ENCODE data around the gene DDO.

DDO gene

DNA sequence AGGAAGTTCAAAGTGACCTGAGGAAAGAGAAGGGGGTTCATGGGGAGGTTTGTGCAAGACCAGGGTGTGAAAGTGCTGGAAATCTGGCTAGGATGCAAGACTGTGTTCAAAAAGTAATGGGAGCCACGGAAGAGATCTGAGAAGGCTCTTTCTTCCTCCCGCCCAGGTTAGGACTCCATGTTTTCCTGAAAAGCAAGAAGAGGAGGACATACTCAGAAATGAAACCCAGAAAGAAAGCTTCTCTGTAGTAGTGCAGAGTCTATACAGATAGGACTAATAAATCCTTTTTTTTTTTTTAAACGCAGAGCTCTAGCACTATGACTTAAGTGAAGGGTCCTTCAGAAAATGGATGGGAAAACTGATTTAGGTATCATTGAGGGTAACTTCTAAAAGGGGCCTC lies 3.2 kb upstream of the DDO start:
- Histone ChIP-seq H3K4me3 (ENCODE audit: low read length) (no peak overlapping the region), H3K9me3 (ENCODE audit: control insufficient read depth, low read length) (no peaks in the 10 kb centered on the region), H3K27me3 (replicated peaks; ENCODE audit: control insufficient read depth, insufficient read depth, low read length) (peaks cover 2% of the 10 kb centered on the region), H3K36me3 (ENCODE audit: control insufficient read depth, insufficient read depth, low read length, severe bottlenecking) (no peaks in the 10 kb centered on the region), H3K9ac (ENCODE audit: low read length) (no peak overlapping the region), H3K4me1 (ENCODE audit: control insufficient read depth, insufficient read depth, low read length) (peaks cover 24% of the 10 kb centered on the region)
- DNase-seq (ENCODE audit: low read depth), result no peak

DNA sequence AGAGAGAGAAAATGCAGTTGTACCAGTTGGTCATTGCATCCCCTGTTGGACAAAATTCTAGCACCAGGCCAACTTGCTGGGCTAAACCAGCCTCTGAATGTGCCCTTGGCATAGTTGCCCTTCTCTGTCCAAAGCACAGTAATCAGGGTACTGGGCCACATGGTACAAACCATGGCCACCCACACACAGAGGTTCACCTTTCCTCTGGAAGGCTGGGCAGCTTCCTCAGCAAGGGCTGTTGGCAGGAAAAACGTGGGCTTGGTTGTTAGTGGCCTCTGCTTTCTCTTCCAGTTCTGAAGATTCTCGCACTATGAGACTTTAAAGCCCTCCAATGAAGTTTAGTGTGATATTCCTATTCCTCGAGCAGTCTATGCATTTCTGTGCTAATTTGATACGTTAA lies 706 bp downstream of the DDO start:
- Histone ChIP-seq H3K4me3 (ENCODE audit: low read length) (peak overlapping the region; percentile 71), H3K4me1 (ENCODE audit: control insufficient read depth, insufficient read depth, low read length) (peaks cover 24% of the 10 kb centered on the region), H3K27me3 (replicated peaks; ENCODE audit: control insufficient read depth, insufficient read depth, low read length) (no peaks in the 10 kb centered on the region), H3K9ac (ENCODE audit: low read length) (peak overlapping the region; percentile 76), H3K36me3 (ENCODE audit: control insufficient read depth, insufficient read depth, low read length, severe bottlenecking) (no peaks in the 10 kb centered on the region), H3K9me3 (ENCODE audit: control insufficient read depth, low read length) (no peaks in the 10 kb centered on the region)
- DNase-seq (ENCODE audit: low read depth), result no peak

DNA sequence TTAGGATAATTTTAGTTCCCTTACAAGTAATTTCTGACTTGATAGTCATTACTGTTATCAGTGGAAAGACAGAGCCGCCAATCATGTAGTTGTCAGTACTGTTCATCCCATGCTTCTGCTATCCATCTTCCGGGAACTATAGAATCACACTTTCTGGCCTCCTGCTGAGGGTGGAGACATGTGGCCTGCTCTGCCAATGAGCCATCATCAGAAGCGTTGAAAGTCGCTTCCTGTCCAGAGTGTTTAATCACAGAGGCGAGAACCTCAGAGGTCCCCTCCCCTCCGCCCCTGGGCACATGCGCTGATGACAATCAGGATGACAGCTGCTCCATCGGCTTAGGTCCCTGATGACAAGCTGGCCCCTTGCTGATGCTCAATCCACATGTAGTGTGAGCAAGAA lies 3.0 kb downstream of the DDO start:
- Histone ChIP-seq H3K4me3 (ENCODE audit: low read length) (no peak overlapping the region), H3K36me3 (ENCODE audit: control insufficient read depth, insufficient read depth, low read length, severe bottlenecking) (no peaks in the 10 kb centered on the region), H3K4me1 (ENCODE audit: control insufficient read depth, insufficient read depth, low read length) (peaks cover 24% of the 10 kb centered on the region), H3K9me3 (ENCODE audit: control insufficient read depth, low read length) (no peaks in the 10 kb centered on the region), H3K9ac (ENCODE audit: low read length) (no peak overlapping the region), H3K27me3 (replicated peaks; ENCODE audit: control insufficient read depth, insufficient read depth, low read length) (no peaks in the 10 kb centered on the region)
- DNase-seq (ENCODE audit: low read depth), result no peak

DNA sequence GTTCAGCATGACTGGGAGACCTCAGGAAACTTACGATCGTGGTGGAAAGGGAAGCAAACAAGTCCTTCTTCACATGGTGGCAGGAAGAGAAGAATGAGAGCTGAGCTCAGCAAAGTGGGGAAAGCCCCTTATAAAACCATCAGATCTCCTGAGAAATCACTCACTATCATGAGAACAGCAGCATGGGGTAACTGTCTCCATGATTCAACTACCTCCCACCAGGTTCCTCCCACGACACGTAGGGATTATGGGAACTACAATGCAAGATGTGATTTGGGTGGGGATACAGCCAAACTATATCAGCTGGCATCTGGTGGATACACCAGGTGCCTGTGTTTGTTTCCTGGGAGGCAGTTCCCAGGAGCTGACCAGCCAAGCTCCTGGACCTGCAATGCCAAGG lies 4.9 kb downstream of the DDO start:
- no peaks in the 10 kb centered on the region for H3K36me3 ChIP-seq (ENCODE audit: control insufficient read depth, insufficient read depth, low read length, severe bottlenecking)
- no peak overlapping the region for H3K9ac ChIP-seq (ENCODE audit: low read length)
- H3K4me3 ChIP-seq (ENCODE audit: low read length), result no peak overlapping the region
- DNase-seq (ENCODE audit: low read depth), result no peak
- H3K4me1 ChIP-seq (ENCODE audit: control insufficient read depth, insufficient read depth, low read length), result peaks cover 17% of the 10 kb centered on the region
- H3K27me3 ChIP-seq (replicated peaks; ENCODE audit: control insufficient read depth, insufficient read depth, low read length), result no peaks in the 10 kb centered on the region
- H3K9me3 ChIP-seq (ENCODE audit: control insufficient read depth, low read length), result no peaks in the 10 kb centered on the region

DNA sequence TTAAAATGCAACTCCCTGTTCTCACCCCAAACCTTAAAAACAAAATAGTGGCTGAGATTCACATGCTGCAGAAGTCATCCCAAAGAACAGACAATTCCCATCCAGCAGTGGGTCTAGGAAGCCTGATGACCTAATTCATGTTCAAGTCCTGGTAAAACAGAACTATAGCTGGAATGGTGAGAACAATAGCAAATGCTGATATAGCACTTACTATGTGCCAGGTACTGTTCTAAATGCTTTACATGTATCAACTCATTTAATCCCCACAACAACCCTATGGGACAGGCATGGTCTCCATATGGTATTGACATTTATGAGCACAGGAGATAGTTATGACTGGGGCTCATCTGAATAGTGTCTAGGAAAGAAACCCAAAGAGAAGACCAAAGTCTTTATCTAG lies 5.6 kb downstream of the DDO start:
- Histone ChIP-seq H3K36me3 (ENCODE audit: control insufficient read depth, insufficient read depth, low read length, severe bottlenecking) (no peaks in the 10 kb centered on the region), H3K27me3 (replicated peaks; ENCODE audit: control insufficient read depth, insufficient read depth, low read length) (no peaks in the 10 kb centered on the region), H3K9ac (ENCODE audit: low read length) (no peak overlapping the region), H3K4me3 (ENCODE audit: low read length) (no peak overlapping the region), H3K4me1 (ENCODE audit: control insufficient read depth, insufficient read depth, low read length) (peaks cover 9% of the 10 kb centered on the region), H3K9me3 (ENCODE audit: control insufficient read depth, low read length) (no peaks in the 10 kb centered on the region)
- no peak for DNase-seq (ENCODE audit: low read depth)

DNA sequence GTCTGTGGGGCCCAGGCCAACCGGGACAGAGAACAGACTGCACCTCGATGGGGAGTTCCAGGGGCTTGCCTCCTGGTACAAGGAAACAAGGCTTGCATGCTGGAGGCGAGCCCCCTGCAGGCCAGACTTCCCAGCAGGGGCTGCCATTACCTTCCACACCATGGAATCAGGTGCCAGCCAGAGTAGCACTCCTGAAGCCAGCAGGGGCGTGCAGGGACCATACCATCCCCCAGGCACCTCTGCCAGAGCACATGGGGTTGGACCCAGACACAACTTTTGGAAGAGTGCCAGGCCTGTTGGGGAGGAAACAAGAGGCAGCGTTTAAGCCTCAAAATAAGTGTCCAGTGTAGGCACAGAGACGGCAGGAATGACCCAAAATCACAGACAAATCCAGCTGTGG lies 6.5 kb downstream of the DDO start:
- no peak for DNase-seq (ENCODE audit: low read depth)
- no peaks in the 10 kb centered on the region for H3K36me3 ChIP-seq (ENCODE audit: control insufficient read depth, insufficient read depth, low read length, severe bottlenecking)
- H3K4me1 ChIP-seq (ENCODE audit: control insufficient read depth, insufficient read depth, low read length), result peaks cover 3% of the 10 kb centered on the region
- H3K4me3 ChIP-seq (ENCODE audit: low read length), result no peak overlapping the region
- no peak overlapping the region for H3K9ac ChIP-seq (ENCODE audit: low read length)
- no peaks in the 10 kb centered on the region for H3K27me3 ChIP-seq (replicated peaks; ENCODE audit: control insufficient read depth, insufficient read depth, low read length)
- no peaks in the 10 kb centered on the region for H3K9me3 ChIP-seq (ENCODE audit: control insufficient read depth, low read length)

DNA sequence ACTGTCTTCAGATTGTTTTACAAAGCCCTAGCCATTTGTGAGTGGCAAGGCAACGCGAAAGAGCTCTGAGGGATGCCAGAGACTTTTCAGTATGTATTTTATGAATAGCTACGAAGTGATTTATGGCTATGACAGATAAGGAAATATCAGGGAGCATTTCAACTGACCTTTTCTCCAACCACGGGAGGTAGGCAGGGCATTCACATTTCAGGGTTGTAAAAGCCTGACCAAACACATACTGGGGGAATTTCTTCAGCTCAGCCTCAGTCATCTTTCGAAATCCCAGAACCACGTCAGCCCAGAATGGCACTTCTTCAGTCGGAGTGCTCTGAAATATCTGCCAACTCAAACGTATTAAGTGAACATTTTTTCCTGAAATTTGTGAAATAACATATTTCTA lies 10.8 kb downstream of the DDO start:
- no peaks in the 10 kb centered on the region for H3K9me3 ChIP-seq (ENCODE audit: control insufficient read depth, low read length)
- H3K27me3 ChIP-seq (replicated peaks; ENCODE audit: control insufficient read depth, insufficient read depth, low read length), result no peaks in the 10 kb centered on the region
- H3K4me3 ChIP-seq (ENCODE audit: low read length), result no peak overlapping the region
- DNase-seq (ENCODE audit: low read depth), result no peak
- peaks cover 9% of the 10 kb centered on the region for H3K4me1 ChIP-seq (ENCODE audit: control insufficient read depth, insufficient read depth, low read length)
- H3K9ac ChIP-seq (ENCODE audit: low read length), result no peak overlapping the region
- no peaks in the 10 kb centered on the region for H3K36me3 ChIP-seq (ENCODE audit: control insufficient read depth, insufficient read depth, low read length, severe bottlenecking)

DNA sequence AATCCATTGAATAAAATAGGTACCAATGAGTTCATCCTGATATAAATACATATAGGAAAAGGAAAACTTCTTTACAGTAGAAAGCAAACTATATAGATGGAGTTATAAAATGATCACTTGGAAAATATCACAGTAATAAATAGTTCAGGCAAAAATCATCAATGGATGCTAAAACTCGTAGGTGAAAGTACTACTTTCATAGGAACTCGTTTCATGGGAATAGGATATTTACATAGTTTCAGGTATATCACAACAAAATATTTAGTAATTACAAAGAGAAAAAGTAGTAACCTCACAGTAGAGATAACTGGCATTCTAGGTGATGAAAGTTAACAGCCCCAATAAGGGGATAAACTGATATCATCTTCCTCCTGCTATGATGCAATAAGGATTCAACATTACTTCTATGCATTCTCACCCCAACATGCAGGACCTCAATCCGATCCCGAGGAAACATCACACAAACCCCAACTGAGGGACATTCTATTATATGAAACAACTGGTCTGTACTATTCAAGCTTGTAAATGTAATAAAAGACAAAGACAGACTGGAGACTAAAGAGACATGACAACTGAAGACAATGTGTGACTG lies 13.7 kb downstream of the DDO start:
- Histone ChIP-seq H3K27me3 (replicated peaks; ENCODE audit: control insufficient read depth, insufficient read depth, low read length) (no peaks in the 10 kb centered on the region), H3K9ac (ENCODE audit: low read length) (no peak overlapping the region), H3K4me3 (ENCODE audit: low read length) (no peak overlapping the region), H3K9me3 (ENCODE audit: control insufficient read depth, low read length) (no peaks in the 10 kb centered on the region), H3K4me1 (ENCODE audit: control insufficient read depth, insufficient read depth, low read length) (peaks cover 10% of the 10 kb centered on the region), H3K36me3 (ENCODE audit: control insufficient read depth, insufficient read depth, low read length, severe bottlenecking) (no peaks in the 10 kb centered on the region)
- DNase-seq (ENCODE audit: low read depth), result no peak

DNA sequence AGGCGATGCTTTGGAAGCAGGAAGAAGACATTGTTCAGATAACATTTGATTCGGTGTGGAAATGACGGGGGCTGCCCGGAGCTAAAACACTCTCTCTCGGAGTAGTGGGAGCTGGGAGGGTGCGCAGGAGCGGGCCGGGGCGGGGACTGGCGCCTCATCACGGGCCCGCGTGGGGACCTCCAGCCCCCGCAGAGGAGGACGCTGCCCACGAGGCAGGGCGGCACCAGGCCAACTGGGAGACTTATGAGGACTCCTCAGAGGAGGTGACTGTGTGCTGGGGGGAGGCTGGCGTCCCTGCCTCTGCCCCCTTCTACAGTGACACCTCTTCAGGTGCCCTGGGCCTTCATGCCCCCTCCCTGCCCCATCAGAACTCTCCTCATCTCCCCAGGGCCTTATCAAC lies 15.2 kb downstream of the DDO start:
- Histone ChIP-seq H3K36me3 (ENCODE audit: control insufficient read depth, insufficient read depth, low read length, severe bottlenecking) (no peaks in the 10 kb centered on the region), H3K9me3 (ENCODE audit: control insufficient read depth, low read length) (no peaks in the 10 kb centered on the region), H3K9ac (ENCODE audit: low read length) (peak overlapping the region; percentile 64), H3K27me3 (replicated peaks; ENCODE audit: control insufficient read depth, insufficient read depth, low read length) (no peaks in the 10 kb centered on the region), H3K4me3 (ENCODE audit: low read length) (peak overlapping the region; percentile 65), H3K4me1 (ENCODE audit: control insufficient read depth, insufficient read depth, low read length) (peaks cover 23% of the 10 kb centered on the region)
- no peak for DNase-seq (ENCODE audit: low read depth)

DNA sequence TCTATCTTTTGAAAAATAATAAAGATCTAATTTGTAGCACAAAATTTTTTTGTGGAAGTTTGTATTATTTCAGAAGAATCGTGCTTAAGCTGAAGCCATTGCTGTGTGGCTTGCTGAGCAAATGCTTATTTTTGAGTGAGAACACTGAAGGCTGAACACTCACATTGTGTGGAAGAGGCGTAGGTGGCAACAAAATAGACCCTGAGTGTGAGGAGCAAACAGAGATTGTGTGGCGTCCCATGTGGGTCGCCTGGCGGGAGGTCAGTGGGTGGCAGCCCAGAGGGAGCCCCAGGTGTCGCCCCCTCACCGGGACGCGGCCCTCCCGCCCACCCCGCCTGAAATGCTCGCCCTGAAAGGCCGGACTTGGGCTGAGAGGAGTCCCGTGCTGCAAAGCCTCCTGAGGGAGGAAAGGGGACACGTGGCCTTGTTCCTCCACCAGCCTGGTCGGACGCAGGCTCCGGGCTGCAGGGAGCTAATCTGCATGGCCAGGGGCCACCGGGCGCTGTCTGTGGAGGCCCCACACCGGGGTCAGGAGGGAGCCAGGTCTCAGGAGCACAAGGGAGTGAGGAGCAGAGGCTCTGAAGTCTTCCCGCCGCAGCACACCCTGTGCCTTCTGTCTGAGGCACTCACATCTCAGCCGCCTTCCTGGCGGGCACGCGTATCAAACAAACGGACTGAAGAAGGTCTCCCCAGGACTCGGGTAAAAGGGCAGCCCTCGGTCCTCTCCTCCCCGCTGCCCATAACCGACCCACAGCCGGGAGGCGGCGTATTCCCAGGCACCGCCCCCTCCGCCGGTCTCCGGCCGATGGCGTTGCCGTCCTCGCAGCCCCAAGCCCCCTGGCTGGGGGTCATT lies 15.9 kb downstream of the DDO start:
- Histone ChIP-seq H3K4me3 (ENCODE audit: low read length) (peak overlapping the region; percentile 65), H3K36me3 (ENCODE audit: control insufficient read depth, insufficient read depth, low read length, severe bottlenecking) (no peaks in the 10 kb centered on the region), H3K4me1 (ENCODE audit: control insufficient read depth, insufficient read depth, low read length) (peaks cover 29% of the 10 kb centered on the region), H3K9ac (ENCODE audit: low read length) (peak overlapping the region; percentile 64), H3K9me3 (ENCODE audit: control insufficient read depth, low read length) (no peaks in the 10 kb centered on the region), H3K27me3 (replicated peaks; ENCODE audit: control insufficient read depth, insufficient read depth, low read length) (no peaks in the 10 kb centered on the region)
- no peak for DNase-seq (ENCODE audit: low read depth)

DNA sequence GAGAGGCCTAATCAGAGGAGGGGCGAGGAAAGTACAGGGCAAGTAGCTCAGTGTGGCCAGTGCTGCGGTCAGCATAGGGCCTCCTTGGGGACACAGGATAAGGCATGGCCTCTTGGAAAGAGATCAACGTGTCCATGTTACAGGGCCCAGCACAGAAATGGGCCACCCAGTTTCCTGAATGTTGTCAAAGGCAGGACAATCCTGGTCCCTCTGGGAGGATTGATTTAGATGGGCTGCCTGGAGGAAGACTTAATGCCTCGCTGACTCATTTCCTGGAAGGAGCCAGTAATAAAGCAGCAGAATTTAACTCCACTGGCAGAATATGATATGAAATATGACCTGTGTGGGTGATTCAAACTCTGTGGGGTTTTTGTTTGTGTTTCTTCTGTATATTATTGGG lies 16.6 kb downstream of the DDO start:
- peak; percentile 28 for DNase-seq (ENCODE audit: low read depth)

More for the DNA sequence above, 16.6 kb downstream of the DDO start:
- H3K36me3 ChIP-seq (ENCODE audit: control insufficient read depth, insufficient read depth, low read length, severe bottlenecking), result no peaks in the 10 kb centered on the region
- peaks cover 28% of the 10 kb centered on the region for H3K4me1 ChIP-seq (ENCODE audit: control insufficient read depth, insufficient read depth, low read length)
- H3K27me3 ChIP-seq (replicated peaks; ENCODE audit: control insufficient read depth, insufficient read depth, low read length), result no peaks in the 10 kb centered on the region
- no peak overlapping the region for H3K9ac ChIP-seq (ENCODE audit: low read length)
- no peaks in the 10 kb centered on the region for H3K9me3 ChIP-seq (ENCODE audit: control insufficient read depth, low read length)
- H3K4me3 ChIP-seq (ENCODE audit: low read length), result no peak overlapping the region

Measured in adipocyte (in vitro differentiated cells).